Brain microvascular endothelial cell (primary cell): ENCODE measurements around the gene IFT81.

Source experiments
- DNase-seq: peaks from one replicate; pipeline ENCODE4 v3.0.0-alpha.2; 2020
- H3K27ac ChIP-seq: fragments of 250-450 bp; sonication (Bioruptor Pico); 2 replicates; pipeline ENCODE4 v1.5.1; 2020; ENCODE audit warnings: mild to moderate bottlenecking, moderate library complexity
- H3K27me3 ChIP-seq: fragments of 250-450 bp; sonication (Bioruptor Pico); replicated peaks from 2 replicates; pipeline ENCODE4 v1.5.1; 2020; ENCODE audit warnings: mild to moderate bottlenecking
- H3K36me3 ChIP-seq: fragments of 250-450 bp; sonication (Bioruptor Pico); replicated peaks from 2 replicates; pipeline ENCODE4 v1.5.1; 2020; ENCODE audit warnings: mild to moderate bottlenecking
- H3K4me3 ChIP-seq: 2 replicates; pipeline ENCODE4 v1.5.1; 2011; ENCODE audit warnings: low read depth, mild to moderate bottlenecking, control low read depth, low read length, moderate library complexity
- CTCF ChIP-seq: IDR thresholded peaks from 2 replicates; pipeline ENCODE4 v1.5.1; 2011; ENCODE audit warnings: low read depth, mild to moderate bottlenecking, moderate library complexity, low read length, control low read depth, inconsistent platforms; ENCODE audit errors: missing control alignments
- in situ Hi-C: cut with HindIII; loops from 2 replicates; pipeline ENCODE4 v1.10.0; 2017; ENCODE audit warnings: low sequenced_read_pairs, low pct_ligation_motif_present

Gene IFT81

GRCh38 chr12:110244829-110245228 lies 120.7 kb downstream of the IFT81 start:
- Histone ChIP-seq H3K27ac (no peak overlapping the region), H3K36me3 (no peaks in the 10 kb centered on the region), H3K4me3 (no peak overlapping the region), H3K27me3 (no peaks in the 10 kb centered on the region)
- in situ Hi-C loops, result no loop called here
- TF ChIP-seq CTCF, result no peak
- DNase-seq, result no peak

- peak; percentile 76 for TF ChIP-seq CTCF
- in situ Hi-C loops, result no loop called here
- Histone ChIP-seq H3K36me3 (no peaks in the 10 kb centered on the region), H3K27me3 (no peaks in the 10 kb centered on the region), H3K4me3 (no peak overlapping the region), H3K27ac (no peak overlapping the region)
- DNase-seq, result no peak
Measured at GRCh38 chr12:110245369-110245772, 121.2 kb downstream of the IFT81 start.

DNA sequence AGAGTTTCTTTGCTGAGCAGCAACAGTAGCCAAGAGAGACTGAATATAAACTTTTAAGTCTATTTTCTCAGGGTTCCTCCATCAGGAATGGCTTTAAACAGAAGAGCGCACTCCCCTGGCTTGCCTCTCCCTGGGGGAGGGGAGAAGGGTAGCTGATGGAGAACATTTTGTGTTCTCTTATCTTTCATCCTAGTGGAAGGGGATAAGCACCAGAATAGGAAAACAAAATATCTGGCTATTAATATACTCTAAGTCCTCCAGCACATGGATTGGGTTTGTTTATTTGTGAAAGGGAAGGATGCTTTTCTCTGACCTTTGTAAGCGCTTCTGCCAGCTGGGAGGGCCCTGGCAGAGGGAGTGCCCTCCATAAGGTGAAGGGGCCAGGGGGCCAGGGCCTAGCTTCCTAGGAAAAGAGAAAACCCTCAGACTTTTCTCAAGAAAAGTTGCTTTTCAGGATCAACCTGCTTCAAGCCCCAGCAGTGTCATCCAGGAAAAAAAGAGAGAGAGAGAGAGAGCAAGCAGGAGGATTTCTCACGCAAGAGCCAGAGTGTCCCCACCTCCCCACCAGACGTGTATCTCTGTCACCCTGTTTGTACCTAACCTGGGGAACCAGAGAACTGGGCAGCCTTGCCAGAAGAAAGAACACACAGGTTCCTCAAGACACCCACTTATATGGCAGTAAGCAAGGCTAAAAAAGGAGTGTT lies 122.6 kb downstream of the IFT81 start:
- DNase-seq, result no peak
- in situ Hi-C loops, result no loop called here
- H3K27ac ChIP-seq, result no peak overlapping the region
- no peak for TF ChIP-seq CTCF
- H3K27me3 ChIP-seq, result no peaks in the 10 kb centered on the region
- H3K36me3 ChIP-seq, result no peaks in the 10 kb centered on the region
- no peak overlapping the region for H3K4me3 ChIP-seq

DNA sequence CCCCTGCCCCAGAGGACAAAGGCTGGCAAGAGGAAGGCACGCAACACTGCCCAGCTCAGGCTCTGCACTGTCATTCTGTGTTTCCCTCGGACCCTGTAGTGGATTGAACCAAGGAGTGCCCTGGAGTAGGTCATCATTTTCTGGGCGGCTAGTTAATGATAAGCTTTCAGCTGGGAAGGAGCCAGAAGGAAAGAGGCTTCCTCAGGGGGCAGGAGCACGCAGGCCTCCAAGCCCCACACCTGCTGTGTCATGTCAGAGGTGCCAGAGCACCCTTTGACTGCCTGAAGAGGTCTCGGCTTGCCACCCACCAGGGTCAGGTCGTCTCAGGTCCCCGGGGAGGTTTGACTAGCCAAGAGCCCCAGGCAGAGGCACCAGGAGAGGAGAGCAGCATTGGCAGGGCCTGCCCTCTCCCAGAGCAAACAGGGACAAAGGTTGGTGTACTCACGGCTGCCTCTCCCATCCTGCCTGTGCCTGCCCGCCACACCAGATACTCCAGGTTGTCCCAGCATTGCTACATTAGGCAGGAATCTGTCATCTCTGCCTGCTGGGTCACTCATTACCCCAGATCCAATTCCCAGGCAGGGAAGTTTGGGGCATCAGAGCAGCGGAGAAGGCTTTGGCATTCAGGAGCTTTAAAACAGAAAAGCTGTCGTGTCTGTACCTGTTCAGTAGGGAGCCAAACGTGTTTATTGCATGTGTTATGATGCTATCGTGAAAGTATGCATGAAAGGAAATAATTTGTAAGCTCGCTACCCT lies 123.4 kb downstream of the IFT81 start:
- in situ Hi-C loops, result no loop called here
- no peak overlapping the region for H3K4me3 ChIP-seq

GRCh38 chr12:110248096-110248447 lies 123.9 kb downstream of the IFT81 start:
- H3K4me3 ChIP-seq, result no peak overlapping the region
- in situ Hi-C loops, result no loop called here
- no peak overlapping the region for H3K27ac ChIP-seq
- no peaks in the 10 kb centered on the region for H3K27me3 ChIP-seq
- TF ChIP-seq CTCF, result no peak
- no peaks in the 10 kb centered on the region for H3K36me3 ChIP-seq
- no peak for DNase-seq

More for the DNA sequence above, 123.4 kb downstream of the IFT81 start:
- no peak overlapping the region for H3K27ac ChIP-seq
- H3K27me3 ChIP-seq, result no peaks in the 10 kb centered on the region
- no peak for DNase-seq
- no peaks in the 10 kb centered on the region for H3K36me3 ChIP-seq
- no peak for TF ChIP-seq CTCF
